Keratinocyte (primary cell): ENCODE data around the gene HYAL2. TPM values are rescaled to one million over a fixed set of nuclear protein-coding genes. Genes with fewer than 3 reads are reported as not detected.

Experiments used
- DNase-seq: peaks from one replicate; pipeline ENCODE4 v3.0.0-alpha.2; 2011; ENCODE audit warnings: low read depth, missing footprints, low spot score
- FAIRE-seq: peaks from 2 replicates; lab custom pipeline; 2011; peaks lifted over from hg19 to GRCh38; lab: Jason Lieb, UNC
- H2AFZ ChIP-seq: 2 replicates; pipeline ENCODE4 v1.6.0; 2012; ENCODE audit warnings: low read length, control low read depth, inconsistent platforms; ENCODE audit not compliant: control insufficient read depth
- H3K27ac ChIP-seq: 2 replicates; pipeline ENCODE4 v1.5.1; 2011; ENCODE audit warnings: low read length; ENCODE audit not compliant: control insufficient read depth, insufficient read depth
- H3K27me3 ChIP-seq: 3 replicates; pipeline ENCODE4 v1.6.0; 2011; ENCODE audit warnings: low read length; ENCODE audit not compliant: control insufficient read depth, insufficient read depth; ENCODE audit errors: extremely low read depth
- H3K36me3 ChIP-seq, 2 experiments: 2 replicates in 1 of 2; 3 replicates in 1 of 2; pipeline ENCODE4 v1.5.1; 2011; ENCODE audit warnings: low read length in 2 of 2, mild to moderate bottlenecking in 1 of 2; ENCODE audit not compliant: control insufficient read depth in 2 of 2, insufficient read depth in 2 of 2; ENCODE audit errors: extremely low read depth in 1 of 2
- H3K4me1 ChIP-seq: 3 replicates; pipeline ENCODE4 v1.5.1; 2011; ENCODE audit warnings: low read length; ENCODE audit not compliant: control insufficient read depth, insufficient read depth; ENCODE audit errors: extremely low read depth
- H3K4me2 ChIP-seq: 3 replicates; pipeline ENCODE4 v1.6.0; 2011; ENCODE audit warnings: low read depth, low read length; ENCODE audit not compliant: control insufficient read depth, insufficient read depth; ENCODE audit errors: extremely low read depth
- H3K4me3 ChIP-seq, 3 experiments: fragments of 200-600 bp in 1 of 3; sonication (generic) in 1 of 3; 2 replicates in 2 of 3; 3 replicates in 1 of 3; pipeline ENCODE4 v1.5.1; 2011 to 2016; ENCODE audit warnings: low read length in 3 of 3, mild to moderate bottlenecking in 3 of 3, control low read depth in 2 of 3, inconsistent platforms in 1 of 3, low read depth in 1 of 3, mixed read lengths in 1 of 3, mixed run types in 1 of 3, moderate library complexity in 1 of 3; ENCODE audit not compliant: control insufficient read depth in 2 of 3, insufficient read depth in 2 of 3; ENCODE audit errors: extremely low read depth in 1 of 3
- H3K79me2 ChIP-seq: 2 replicates; pipeline ENCODE4 v1.6.0; 2012; ENCODE audit warnings: low read length; ENCODE audit not compliant: control insufficient read depth, insufficient read depth
- H3K9ac ChIP-seq: 3 replicates; pipeline ENCODE4 v1.6.0; 2011; ENCODE audit warnings: low read length; ENCODE audit not compliant: control insufficient read depth, insufficient read depth; ENCODE audit errors: extremely low read depth
- H3K9me1 ChIP-seq: 3 replicates; pipeline ENCODE4 v1.6.0; 2011; ENCODE audit warnings: low read length; ENCODE audit not compliant: control insufficient read depth, insufficient read depth; ENCODE audit errors: extremely low read depth
- H3K9me3 ChIP-seq: 2 replicates; pipeline ENCODE4 v1.5.1; 2012; ENCODE audit warnings: low read depth, low read length; ENCODE audit not compliant: control insufficient read depth
- H4K20me1 ChIP-seq: 3 replicates; pipeline ENCODE4 v1.6.0; 2011; ENCODE audit warnings: low read length; ENCODE audit not compliant: control insufficient read depth, insufficient read depth; ENCODE audit errors: extremely low read depth
- EZH2 ChIP-seq: IDR thresholded peaks from one replicate; pipeline ENCODE4 v1.6.1; 2012; ENCODE audit warnings: inconsistent platforms, mild to moderate bottlenecking, low read length, moderate library complexity
- dilution Hi-C: fragments of 300-500 bp; cut with MboI; formaldehyde crosslinking; loops from one replicate; pipeline ENCODE4 v1.7.0; 2020; ENCODE audit warnings: low sequenced_read_pairs; ENCODE audit not compliant: extremely low pct_ligation_motif_present
- polyA plus RNA-seq, 5 experiments: library from polyadenylated mRNA; depleted of rRNA in 3 of 5; stranded (reverse) in 3 of 5; stranded (forward) in 1 of 5; unstranded in 1 of 5; fragments of >200 nt; gene quantifications; 1 replicate in 1 of 5; 2 replicates in 3 of 5; 3 replicates in 1 of 5; pipeline versions ENCODE4 v1.2.1 to v1.2.3, GENCODE V29; 2011 to 2012; ENCODE audit warnings: missing spikeins in 2 of 5, low read depth in 1 of 5, low replicate concordance in 1 of 5
- TF ChIP-seq, protein P1 (sequence below), 3 experiments: IDR thresholded peaks in 1 of 3; conservative IDR thresholded peaks in 1 of 3; optimal IDR thresholded peaks in 1 of 3; 2 replicates in 2 of 3; 3 replicates in 1 of 3; pipeline versions ENCODE3 to v1.5.1; 2011; ENCODE audit warnings: low read length in 3 of 3, mild to moderate bottlenecking in 3 of 3, moderate library complexity in 2 of 3, control low read depth in 1 of 3, inconsistent platforms in 1 of 3; ENCODE audit not compliant: insufficient read depth in 2 of 3; ENCODE audit errors: extremely low read depth in 1 of 3

The HYAL2 gene
- polyA plus RNA-seq, 1 donor (not counting 4 experiments of a cell fraction or from before 2014, with no cell fraction given), result 42.8 TPM

DNA sequence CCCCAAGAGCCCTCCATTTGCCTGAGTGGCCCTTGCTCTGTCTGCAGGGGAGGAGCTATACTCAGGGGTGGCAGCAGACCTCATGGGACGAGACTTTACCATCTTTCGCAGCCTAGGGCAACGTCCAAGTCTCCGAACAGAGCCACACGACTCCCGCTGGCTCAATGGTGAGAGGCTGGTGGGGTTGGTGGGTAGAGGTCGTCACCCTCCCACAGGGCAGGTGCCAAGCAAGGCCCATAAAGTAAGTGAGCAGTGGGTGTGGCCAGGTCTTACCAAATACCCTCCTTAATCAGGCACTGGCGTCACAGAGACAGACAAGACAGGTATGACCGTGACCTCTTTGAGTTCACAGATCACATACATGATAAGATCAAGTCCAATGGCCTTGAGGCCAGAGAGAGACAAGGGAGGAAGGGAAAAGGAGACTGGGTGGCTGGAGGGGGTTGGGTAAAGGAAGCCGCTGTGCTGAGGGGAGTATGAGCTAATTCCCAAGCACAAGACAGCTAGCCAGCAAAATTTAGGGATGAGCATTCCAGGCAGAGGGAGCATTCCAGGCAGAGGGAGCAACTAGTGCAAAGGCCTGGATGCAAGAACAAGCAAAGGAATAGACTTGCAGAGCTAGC is 51.1 kb downstream of the HYAL2 start:
- dilution Hi-C loops, result no loop called here
- FAIRE-seq (no peak), DNase-seq (no peak)
- Histone ChIP-seq H3K27ac (no peak overlapping the region), H3K9me1 (no peaks in the 10 kb centered on the region), H3K4me2 (no peak overlapping the region), H3K4me3 (no peak overlapping the region), H3K36me3 (no peaks in the 10 kb centered on the region), H3K9ac (no peak overlapping the region), H3K9me3 (no peaks in the 10 kb centered on the region), H3K27me3 (peaks cover 34% of the 10 kb centered on the region), H2AFZ (no peak overlapping the region), H3K4me1 (peaks cover 28% of the 10 kb centered on the region), H4K20me1 (no peaks in the 10 kb centered on the region), H3K79me2 (no peaks in the 10 kb centered on the region)
- no peak for TF ChIP-seq EZH2
- TF ChIP-seq, protein P1, sequence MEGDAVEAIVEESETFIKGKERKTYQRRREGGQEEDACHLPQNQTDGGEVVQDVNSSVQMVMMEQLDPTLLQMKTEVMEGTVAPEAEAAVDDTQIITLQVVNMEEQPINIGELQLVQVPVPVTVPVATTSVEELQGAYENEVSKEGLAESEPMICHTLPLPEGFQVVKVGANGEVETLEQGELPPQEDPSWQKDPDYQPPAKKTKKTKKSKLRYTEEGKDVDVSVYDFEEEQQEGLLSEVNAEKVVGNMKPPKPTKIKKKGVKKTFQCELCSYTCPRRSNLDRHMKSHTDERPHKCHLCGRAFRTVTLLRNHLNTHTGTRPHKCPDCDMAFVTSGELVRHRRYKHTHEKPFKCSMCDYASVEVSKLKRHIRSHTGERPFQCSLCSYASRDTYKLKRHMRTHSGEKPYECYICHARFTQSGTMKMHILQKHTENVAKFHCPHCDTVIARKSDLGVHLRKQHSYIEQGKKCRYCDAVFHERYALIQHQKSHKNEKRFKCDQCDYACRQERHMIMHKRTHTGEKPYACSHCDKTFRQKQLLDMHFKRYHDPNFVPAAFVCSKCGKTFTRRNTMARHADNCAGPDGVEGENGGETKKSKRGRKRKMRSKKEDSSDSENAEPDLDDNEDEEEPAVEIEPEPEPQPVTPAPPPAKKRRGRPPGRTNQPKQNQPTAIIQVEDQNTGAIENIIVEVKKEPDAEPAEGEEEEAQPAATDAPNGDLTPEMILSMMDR (optimal IDR thresholded peaks at IDR 0.05 in 1 of 3, IDR thresholded peaks at IDR 0.05 in 1 of 3, conservative IDR thresholded peaks at IDR 0.05 in 1 of 3; ENCODE audit: extremely low read depth in 1 of 3, insufficient read depth in 2 of 3, low read length in 3 of 3), result no peak

DNA sequence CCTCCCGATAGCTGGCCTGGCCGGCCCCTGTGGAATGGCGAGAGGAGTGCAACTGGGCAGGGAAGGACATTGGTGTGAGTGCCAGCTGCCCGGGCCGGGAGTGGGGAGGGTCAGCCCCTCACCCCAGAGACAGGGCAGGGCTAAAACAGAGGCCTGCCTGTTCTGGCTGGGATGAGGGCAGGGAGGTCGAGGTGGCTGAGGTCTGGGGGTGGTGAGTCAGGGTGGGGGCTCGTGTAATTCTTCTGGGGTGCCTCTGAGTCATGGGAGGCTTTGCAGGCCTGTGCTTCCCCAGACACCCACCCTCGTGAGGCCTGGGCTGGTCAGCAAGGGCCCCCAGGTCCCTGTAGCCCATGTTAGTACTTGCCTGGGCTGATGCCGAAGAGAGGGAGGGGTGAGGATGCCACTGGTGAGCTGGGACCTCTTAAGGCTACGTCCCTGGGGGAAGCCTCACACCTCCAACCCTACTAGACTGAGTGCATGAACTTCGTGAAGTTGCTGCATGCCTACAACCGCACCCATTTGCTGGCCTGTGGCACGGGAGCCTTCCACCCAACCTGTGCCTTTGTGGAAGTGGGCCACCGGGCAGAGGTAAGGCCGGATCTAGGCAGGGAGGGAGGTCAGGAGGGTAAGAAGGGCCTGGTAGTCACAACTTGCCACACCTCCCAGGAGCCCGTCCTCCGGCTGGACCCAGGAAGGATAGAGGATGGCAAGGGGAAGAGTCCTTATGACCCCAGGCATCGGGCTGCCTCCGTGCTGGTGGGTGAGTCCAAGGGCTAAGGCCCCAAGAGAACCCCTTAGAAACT is 51.9 kb downstream of the HYAL2 start:
- Histone ChIP-seq H3K4me1 (peaks cover 28% of the 10 kb centered on the region), H4K20me1 (no peaks in the 10 kb centered on the region), H3K36me3 (no peaks in the 10 kb centered on the region), H3K27me3 (peaks cover 26% of the 10 kb centered on the region), H3K4me2 (no peak overlapping the region), H2AFZ (no peak overlapping the region), H3K9me1 (no peaks in the 10 kb centered on the region), H3K4me3 (no peak overlapping the region), H3K27ac (no peak overlapping the region), H3K79me2 (no peaks in the 10 kb centered on the region), H3K9me3 (no peaks in the 10 kb centered on the region), H3K9ac (no peak overlapping the region)
- dilution Hi-C loops, result no loop called here
- no peak for TF ChIP-seq EZH2
- TF ChIP-seq, protein P1 (optimal IDR thresholded peaks at IDR 0.05 in 1 of 3, IDR thresholded peaks at IDR 0.05 in 1 of 3, conservative IDR thresholded peaks at IDR 0.05 in 1 of 3; ENCODE audit: extremely low read depth in 1 of 3, insufficient read depth in 2 of 3, low read length in 3 of 3), result no peak
- FAIRE-seq (no peak), DNase-seq (no peak)
